AG10803 (cell line): ENCODE measurements around the gene ASMTL.

Experiments
- DNase-seq: peaks from one replicate; pipeline ENCODE4 v3.0.0; 2010; ENCODE audit warnings: low read depth
- H3K4me3 ChIP-seq: 2 replicates; pipeline ENCODE4 v1.5.1; 2011; ENCODE audit warnings: mild to moderate bottlenecking, low read length, control low read depth
- TF ChIP-seq, protein P1 (sequence below): conservative IDR thresholded peaks from 2 replicates; pipeline ENCODE4 v1.5.1; 2011; ENCODE audit warnings: mild to moderate bottlenecking, low read length, control low read depth, inconsistent platforms

Gene ASMTL

DNA sequence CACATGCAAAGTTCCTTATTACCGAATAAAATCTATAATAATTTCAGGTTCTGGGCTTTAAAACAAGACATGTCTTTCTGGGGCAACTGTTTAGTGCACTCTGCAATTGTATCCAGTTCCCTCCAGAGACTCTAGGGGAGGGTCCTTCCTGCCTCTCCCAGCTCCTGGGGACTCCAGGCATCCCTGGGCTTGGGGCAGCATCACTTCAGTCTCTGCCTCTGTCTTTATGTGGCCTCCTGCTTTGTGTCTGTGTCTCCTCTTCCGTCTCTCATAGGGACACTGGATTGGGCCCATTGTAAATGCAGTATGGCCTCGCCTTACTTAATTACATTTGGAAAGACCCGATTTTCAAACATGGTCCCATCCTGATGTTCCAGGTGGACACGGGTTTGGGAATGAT lies 10.9 kb upstream of the ASMTL start:
- no peak overlapping the region for H3K4me3 ChIP-seq
- TF ChIP-seq, protein P1, sequence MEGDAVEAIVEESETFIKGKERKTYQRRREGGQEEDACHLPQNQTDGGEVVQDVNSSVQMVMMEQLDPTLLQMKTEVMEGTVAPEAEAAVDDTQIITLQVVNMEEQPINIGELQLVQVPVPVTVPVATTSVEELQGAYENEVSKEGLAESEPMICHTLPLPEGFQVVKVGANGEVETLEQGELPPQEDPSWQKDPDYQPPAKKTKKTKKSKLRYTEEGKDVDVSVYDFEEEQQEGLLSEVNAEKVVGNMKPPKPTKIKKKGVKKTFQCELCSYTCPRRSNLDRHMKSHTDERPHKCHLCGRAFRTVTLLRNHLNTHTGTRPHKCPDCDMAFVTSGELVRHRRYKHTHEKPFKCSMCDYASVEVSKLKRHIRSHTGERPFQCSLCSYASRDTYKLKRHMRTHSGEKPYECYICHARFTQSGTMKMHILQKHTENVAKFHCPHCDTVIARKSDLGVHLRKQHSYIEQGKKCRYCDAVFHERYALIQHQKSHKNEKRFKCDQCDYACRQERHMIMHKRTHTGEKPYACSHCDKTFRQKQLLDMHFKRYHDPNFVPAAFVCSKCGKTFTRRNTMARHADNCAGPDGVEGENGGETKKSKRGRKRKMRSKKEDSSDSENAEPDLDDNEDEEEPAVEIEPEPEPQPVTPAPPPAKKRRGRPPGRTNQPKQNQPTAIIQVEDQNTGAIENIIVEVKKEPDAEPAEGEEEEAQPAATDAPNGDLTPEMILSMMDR = no peak
- DNase-seq = no peak

DNA sequence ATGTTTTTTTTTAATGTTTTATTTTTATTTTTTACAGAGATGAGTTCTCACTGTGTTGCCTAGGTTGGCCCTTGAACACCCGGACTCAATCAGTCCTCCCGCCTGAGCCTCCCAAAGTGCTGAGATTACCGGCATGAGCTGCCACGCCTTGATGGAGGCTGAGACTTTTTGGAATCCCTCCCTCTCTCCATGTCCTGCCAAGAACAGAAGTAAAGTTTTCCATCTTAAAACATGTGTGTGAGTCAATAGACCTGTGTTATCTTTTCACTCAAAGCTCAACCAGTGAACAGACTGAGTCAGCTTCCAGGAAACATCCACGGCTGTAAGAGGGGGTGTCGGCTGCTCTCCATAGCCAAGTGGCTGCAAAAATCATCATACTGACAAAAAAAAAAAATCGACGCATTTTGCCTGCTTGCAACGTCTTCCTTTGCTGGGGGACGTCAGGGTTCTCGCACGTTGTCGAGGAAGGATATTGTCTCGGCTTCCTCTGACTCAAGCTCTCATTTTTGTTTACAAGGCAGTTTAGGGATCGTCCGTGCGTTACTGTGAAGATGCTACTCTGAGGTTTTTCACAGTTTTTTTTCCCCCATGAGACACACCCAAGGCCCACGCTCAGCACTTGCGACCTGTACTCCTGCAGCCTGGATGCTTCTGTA lies 10.0 kb upstream of the ASMTL start:
- no peak for DNase-seq
- no peak overlapping the region for H3K4me3 ChIP-seq
- TF ChIP-seq, protein P1 = no peak

DNA sequence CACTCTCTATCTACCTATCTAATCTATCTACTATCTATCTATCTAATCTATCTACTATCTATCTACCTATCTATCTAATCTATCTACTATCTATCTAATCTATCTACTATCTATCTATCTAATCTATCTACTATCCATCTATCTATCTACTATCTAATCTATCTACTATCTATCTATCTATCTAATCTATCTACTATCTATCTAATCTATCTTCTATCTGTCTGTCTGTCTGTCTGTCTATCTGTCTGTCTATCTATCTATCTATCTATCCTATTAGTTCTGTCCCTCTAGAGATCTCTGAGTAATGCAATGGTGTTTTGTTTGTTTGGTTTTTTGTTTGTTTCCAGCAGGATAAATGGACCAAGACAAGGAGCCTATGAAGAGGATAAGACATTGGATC lies 9.4 kb upstream of the ASMTL start:
- no peak for DNase-seq
- TF ChIP-seq, protein P1 = no peak

DNA sequence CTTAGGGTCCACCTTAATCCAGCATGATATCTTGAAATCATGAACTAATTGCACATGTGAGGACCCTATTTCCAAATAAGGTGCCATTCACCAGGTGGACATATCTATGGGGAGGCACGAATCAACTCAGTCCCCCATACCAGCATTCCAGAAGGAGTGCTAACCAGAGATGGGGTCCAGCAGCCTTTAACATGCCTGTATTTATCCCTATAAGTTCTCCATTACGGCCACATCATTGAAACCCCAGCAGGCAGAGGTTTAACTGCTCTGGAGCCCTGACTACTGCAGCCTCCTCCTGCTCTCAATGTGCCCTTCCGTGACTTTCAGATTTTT lies 3.2 kb upstream of the ASMTL start:
- TF ChIP-seq, protein P1 = no peak
- no peak overlapping the region for H3K4me3 ChIP-seq
- DNase-seq = no peak

More for the DNA sequence above, 9.4 kb upstream of the ASMTL start:
- no peak overlapping the region for H3K4me3 ChIP-seq

DNA sequence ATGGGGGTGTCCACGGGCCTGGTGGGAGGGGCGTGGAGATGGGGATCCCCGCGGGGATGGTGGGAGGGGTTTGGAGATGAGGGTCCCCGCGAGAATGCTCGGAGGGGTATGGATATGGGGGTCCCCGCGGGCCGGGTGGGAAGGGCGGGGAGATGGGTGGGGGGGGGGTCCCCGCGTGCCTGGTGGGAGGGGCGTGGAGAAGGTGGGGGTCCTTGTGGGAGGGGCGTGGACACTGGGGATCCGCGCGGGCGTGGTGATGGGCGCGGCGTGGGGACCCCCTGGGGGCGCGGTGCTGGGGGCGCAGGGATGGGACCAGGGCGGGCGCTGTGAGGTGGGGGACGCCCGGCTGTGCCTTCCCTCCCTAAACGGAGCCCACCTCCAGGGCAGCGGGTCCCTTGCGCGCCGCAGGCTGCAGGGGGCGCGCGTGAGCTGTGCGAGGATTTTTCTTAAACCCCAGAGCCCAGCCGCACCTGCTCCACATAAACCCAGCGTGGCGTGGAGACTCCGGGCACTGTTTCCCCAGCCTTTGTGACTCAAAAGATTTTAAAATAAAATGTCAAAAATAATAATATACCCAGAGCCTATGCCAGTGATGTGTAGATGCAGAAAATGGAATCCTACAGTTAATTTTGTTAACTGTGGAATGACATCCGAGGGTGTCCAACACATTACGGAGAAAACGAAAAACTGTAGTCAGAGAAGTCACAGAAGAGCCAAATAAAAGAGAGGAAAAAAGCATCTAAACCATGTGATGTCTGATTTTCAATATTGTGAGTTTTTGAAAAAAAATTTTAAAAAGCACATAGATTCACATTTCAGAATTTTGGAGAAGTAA lies 1.5 kb upstream of the ASMTL start:
- peak; percentile 66 for DNase-seq
- TF ChIP-seq, protein P1 = peak; percentile 83
- peak overlapping the region; percentile 51 for H3K4me3 ChIP-seq

DNA sequence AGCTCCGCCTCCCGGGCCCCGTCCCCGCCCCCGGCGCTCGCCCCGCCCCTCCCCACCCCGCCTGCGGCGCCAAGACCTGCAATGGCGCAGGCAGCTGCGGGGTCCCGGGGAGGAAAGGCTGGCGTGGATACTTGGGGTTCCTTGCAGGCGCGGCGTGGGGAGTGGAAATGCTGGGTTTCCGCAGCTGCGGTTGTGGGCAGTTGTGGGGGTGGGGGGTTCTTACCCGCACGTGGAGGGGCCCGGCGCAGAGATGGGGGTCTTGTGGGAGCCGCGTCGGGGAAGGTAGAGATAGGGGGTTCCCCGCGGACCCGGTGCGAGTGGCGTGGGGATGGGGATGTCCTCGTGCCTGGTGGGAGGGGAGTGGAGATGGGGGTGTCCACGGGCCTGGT lies 680 bp upstream of the ASMTL start:
- no peak for DNase-seq
- peak overlapping the region; percentile 79 for H3K4me3 ChIP-seq
- TF ChIP-seq, protein P1 = no peak
